ENCODE data around the gene CCNB2. TPM values are rescaled to one million over a fixed set of nuclear protein-coding genes. Genes with fewer than 3 reads are reported as not detected.

The CCNB2 gene
- polyA plus RNA-seq, 1 donor (not counting 4 experiments of a cell fraction or from before 2014, with no cell fraction given): 36.9 TPM

DNA sequence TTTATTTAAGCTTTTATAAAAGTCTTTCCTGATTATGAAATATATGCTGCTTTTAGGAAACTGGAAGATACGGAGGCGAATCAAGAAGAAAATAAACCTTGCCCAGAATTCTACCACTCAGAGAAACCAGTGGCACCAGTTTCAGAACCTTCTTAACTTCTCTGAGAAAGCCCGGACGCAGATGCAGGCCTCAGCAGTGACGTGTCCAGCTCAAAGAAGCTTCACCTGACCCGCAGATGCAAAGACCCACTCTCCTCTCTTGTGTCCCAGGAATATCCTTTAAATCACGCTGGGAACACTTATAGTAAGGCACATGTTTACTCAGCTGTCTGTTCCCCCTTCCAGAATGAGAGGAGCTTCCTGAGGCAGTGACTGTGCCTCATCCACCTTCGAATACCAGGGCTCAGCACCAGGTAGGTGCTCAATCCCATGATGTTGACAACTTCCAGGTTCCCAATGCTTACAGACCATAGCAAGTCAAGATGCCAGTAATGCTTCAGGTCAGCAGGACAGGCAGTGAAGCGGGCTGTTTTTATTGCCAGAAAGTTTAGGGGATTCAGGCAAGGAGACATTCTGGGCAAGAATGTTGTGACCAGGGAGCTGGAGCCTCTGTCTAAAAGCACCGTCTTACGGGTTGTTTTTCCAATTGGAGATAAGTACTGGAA is 61.8 kb downstream of the CCNB2 start:
- TF ChIP-seq, protein P1, sequence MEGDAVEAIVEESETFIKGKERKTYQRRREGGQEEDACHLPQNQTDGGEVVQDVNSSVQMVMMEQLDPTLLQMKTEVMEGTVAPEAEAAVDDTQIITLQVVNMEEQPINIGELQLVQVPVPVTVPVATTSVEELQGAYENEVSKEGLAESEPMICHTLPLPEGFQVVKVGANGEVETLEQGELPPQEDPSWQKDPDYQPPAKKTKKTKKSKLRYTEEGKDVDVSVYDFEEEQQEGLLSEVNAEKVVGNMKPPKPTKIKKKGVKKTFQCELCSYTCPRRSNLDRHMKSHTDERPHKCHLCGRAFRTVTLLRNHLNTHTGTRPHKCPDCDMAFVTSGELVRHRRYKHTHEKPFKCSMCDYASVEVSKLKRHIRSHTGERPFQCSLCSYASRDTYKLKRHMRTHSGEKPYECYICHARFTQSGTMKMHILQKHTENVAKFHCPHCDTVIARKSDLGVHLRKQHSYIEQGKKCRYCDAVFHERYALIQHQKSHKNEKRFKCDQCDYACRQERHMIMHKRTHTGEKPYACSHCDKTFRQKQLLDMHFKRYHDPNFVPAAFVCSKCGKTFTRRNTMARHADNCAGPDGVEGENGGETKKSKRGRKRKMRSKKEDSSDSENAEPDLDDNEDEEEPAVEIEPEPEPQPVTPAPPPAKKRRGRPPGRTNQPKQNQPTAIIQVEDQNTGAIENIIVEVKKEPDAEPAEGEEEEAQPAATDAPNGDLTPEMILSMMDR (optimal IDR thresholded peaks at IDR 0.05 in 1 of 3, IDR thresholded peaks at IDR 0.05 in 1 of 3, conservative IDR thresholded peaks at IDR 0.05 in 1 of 3; ENCODE audit: extremely low read depth in 1 of 3, insufficient read depth in 2 of 3, low read length in 3 of 3): no peak
- no peak for TF ChIP-seq EZH2 (IDR thresholded peaks at IDR 0.05; ENCODE audit: low read length)
- H2AFZ ChIP-seq (ENCODE audit: control insufficient read depth, low read length): no peak overlapping the region
- peaks cover 3% of the 10 kb centered on the region for H3K9me1 ChIP-seq (ENCODE audit: control insufficient read depth, extremely low read depth, insufficient read depth, low read length)
- H3K4me2 ChIP-seq (ENCODE audit: control insufficient read depth, extremely low read depth, insufficient read depth, low read depth, low read length): peak overlapping the region; percentile 71
- dilution Hi-C loops (cut with MboI; ENCODE audit: extremely low pct_ligation_motif_present, low sequenced_read_pairs): no loop called here
- no peaks in the 10 kb centered on the region for H4K20me1 ChIP-seq (ENCODE audit: control insufficient read depth, extremely low read depth, insufficient read depth, low read length)
- H3K9me3 ChIP-seq (ENCODE audit: control insufficient read depth, low read depth, low read length): no peaks in the 10 kb centered on the region
- H3K27me3 ChIP-seq (ENCODE audit: control insufficient read depth, extremely low read depth, insufficient read depth, low read length): no peaks in the 10 kb centered on the region
- H3K4me1 ChIP-seq (ENCODE audit: control insufficient read depth, extremely low read depth, insufficient read depth, low read length): peaks cover 70% of the 10 kb centered on the region
- H3K4me3 ChIP-seq (ENCODE audit: control insufficient read depth in 2 of 3, extremely low read depth in 1 of 3, insufficient read depth in 2 of 3, low read depth in 1 of 3, low read length in 3 of 3): no peak overlapping the region
- peak overlapping the region; percentile 45 for H3K9ac ChIP-seq (ENCODE audit: control insufficient read depth, extremely low read depth, insufficient read depth, low read length)
- H3K27ac ChIP-seq (ENCODE audit: control insufficient read depth, insufficient read depth, low read length): peak overlapping the region; percentile 86
- DNase-seq (ENCODE audit: low read depth, low spot score) (no peak), FAIRE-seq (peak; percentile 5)
- H3K79me2 ChIP-seq (ENCODE audit: control insufficient read depth, insufficient read depth, low read length): no peaks in the 10 kb centered on the region
- H3K36me3 ChIP-seq (ENCODE audit: control insufficient read depth in 2 of 2, extremely low read depth in 1 of 2, insufficient read depth in 2 of 2, low read length in 2 of 2): peaks cover 13 to 49% of the 10 kb centered on the region in 2 experiments

DNA sequence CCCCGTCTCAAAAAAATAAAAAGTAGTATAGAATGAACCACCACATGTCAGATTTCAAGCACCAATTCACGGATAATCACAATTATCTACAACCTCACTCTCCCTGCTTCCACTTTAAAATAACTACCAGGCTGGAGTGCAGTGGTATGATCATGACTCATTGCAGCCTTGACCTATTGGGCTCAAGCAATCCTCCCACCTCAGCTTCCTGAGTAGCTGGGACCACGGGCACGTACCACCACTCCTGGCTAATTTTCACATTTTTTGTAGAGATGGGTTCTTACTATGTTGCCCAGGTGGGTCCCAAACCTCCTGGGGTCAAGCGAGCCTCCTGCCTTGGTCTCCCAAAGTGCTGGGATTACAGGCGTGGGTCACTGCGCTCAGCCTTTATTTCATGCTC is 63.6 kb downstream of the CCNB2 start:
- Histone ChIP-seq H3K4me3 (ENCODE audit: control insufficient read depth in 2 of 3, extremely low read depth in 1 of 3, insufficient read depth in 2 of 3, low read depth in 1 of 3, low read length in 3 of 3) (no peak overlapping the region), H3K27me3 (ENCODE audit: control insufficient read depth, extremely low read depth, insufficient read depth, low read length) (no peaks in the 10 kb centered on the region), H3K36me3 (ENCODE audit: control insufficient read depth in 2 of 2, extremely low read depth in 1 of 2, insufficient read depth in 2 of 2, low read length in 2 of 2) (peaks cover 13 to 60% of the 10 kb centered on the region in 2 experiments), H3K27ac (ENCODE audit: control insufficient read depth, insufficient read depth, low read length) (peak overlapping the region; percentile 91), H3K4me2 (ENCODE audit: control insufficient read depth, extremely low read depth, insufficient read depth, low read depth, low read length) (no peak overlapping the region), H3K9me1 (ENCODE audit: control insufficient read depth, extremely low read depth, insufficient read depth, low read length) (peaks cover 3% of the 10 kb centered on the region), H3K4me1 (ENCODE audit: control insufficient read depth, extremely low read depth, insufficient read depth, low read length) (peaks cover 76% of the 10 kb centered on the region), H2AFZ (ENCODE audit: control insufficient read depth, low read length) (no peak overlapping the region), H4K20me1 (ENCODE audit: control insufficient read depth, extremely low read depth, insufficient read depth, low read length) (no peaks in the 10 kb centered on the region), H3K9ac (ENCODE audit: control insufficient read depth, extremely low read depth, insufficient read depth, low read length) (no peak overlapping the region), H3K79me2 (ENCODE audit: control insufficient read depth, insufficient read depth, low read length) (no peaks in the 10 kb centered on the region), H3K9me3 (ENCODE audit: control insufficient read depth, low read depth, low read length) (no peaks in the 10 kb centered on the region)
- TF ChIP-seq EZH2 (IDR thresholded peaks at IDR 0.05; ENCODE audit: low read length): no peak
- TF ChIP-seq, protein P1 (optimal IDR thresholded peaks at IDR 0.05 in 1 of 3, IDR thresholded peaks at IDR 0.05 in 1 of 3, conservative IDR thresholded peaks at IDR 0.05 in 1 of 3; ENCODE audit: extremely low read depth in 1 of 3, insufficient read depth in 2 of 3, low read length in 3 of 3): no peak
- no peak for DNase-seq (ENCODE audit: low read depth, low spot score)
- peak; percentile 26 for FAIRE-seq
- dilution Hi-C loops (cut with MboI; ENCODE audit: extremely low pct_ligation_motif_present, low sequenced_read_pairs): no loop called here

Measured in keratinocyte (primary cell).